GM18508 (cell line): ENCODE measurements around the gene MACROD2.
A peak's percentile ranks its signal among the peaks of the same experiment; 100 is the strongest.
"Not testable (repeated sequence)": the region's sequence is repeated elsewhere in the genome, so short reads cannot be mapped to it uniquely, and the experiment has no call there.

Experiments
- ATAC-seq: cut with Tn5 transposase; IDR thresholded peaks from one replicate; pipeline ENCODE4 v1.9.1; 2021; ENCODE audit warnings: moderate number of reproducible peaks; ENCODE audit not compliant: insufficient read depth, unreplicated experiment

The MACROD2 gene

DNA sequence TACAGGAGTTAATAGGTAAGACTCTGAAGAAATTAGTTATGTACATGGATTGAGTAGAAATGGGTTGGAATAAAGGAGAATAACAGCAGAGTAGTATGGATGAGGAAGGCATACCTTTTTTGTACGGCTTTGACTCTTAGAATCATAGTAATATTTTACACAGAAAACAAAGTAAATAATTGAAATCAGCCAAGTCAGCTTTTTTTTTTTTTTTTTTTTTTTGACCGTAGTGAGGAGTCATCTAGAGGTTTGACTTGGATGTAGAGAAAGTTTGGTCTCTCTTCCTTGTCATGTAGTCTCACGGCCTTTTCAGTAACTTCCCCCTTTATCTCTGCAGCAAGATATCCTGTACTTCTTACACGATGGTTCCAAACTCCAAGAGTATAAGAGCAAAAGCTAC, 183.2 kb downstream of the MACROD2 start:
- no peak for ATAC-seq

DNA sequence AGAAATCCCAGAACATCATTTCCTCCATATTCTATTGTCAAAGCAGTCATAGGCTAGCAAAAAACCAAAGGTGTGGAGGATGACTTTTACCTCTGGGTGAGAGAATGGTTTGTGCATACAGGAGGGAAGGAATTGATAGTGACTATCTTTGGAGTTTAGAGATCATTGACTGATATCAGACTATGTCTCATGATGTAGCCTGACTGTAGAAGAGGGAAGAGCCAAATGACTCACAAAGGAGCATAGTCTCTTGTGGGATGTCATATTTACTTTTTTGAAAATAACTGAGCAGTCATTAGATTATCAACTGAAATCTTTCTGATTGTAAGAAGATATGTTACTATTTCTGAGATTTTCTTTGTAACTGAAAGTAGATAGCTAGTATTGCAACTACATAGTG, 183.6 kb downstream of the MACROD2 start:
- ATAC-seq, result no peak

DNA sequence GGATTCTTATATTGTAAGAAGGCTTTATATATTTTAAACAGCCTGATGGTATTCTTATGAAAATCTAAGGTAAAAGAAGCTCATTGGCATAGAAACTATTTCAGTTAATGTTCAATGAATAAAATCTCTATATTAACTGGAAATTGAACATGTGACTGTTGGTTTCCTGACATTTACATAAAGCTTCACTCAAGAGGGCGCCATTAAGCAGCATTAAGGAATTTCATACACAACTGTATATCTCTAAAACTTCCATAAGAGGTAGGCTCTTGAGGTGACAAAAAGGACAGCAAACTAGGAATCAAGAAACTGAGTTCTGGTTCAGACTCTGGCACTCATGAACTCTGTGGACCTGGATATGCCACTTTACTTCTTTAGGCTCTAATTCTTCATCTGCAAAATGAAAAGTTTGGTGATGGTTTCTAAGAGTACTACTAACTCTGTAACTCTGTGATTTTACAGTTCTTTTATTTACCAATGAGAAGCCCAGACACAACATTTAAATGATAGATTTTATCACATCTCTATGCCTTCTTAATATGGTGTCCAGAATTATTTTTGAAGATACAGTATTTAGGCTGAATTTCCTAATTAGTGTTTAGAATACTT, 194.6 kb downstream of the MACROD2 start:
- no peak for ATAC-seq

DNA sequence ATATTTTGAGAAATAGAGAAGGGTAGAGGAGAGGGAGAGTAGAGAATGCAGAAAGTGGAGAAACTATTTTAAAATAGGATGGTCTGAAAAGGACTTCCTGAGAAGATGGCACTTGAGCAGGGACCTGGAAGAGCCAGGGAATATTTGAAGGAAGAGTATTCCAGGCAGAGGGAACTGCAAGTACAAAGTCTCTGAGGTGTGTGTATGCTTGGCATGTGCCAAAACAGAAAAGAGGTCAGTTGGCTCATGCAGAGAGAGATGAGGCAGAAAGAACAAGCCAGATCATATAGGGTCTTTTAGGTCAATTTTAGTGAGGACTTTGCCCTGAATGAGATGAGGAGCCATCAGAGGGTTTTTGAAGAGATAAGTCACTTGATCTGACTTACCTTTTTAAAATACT, 196.2 kb downstream of the MACROD2 start:
- ATAC-seq, result no peak

DNA sequence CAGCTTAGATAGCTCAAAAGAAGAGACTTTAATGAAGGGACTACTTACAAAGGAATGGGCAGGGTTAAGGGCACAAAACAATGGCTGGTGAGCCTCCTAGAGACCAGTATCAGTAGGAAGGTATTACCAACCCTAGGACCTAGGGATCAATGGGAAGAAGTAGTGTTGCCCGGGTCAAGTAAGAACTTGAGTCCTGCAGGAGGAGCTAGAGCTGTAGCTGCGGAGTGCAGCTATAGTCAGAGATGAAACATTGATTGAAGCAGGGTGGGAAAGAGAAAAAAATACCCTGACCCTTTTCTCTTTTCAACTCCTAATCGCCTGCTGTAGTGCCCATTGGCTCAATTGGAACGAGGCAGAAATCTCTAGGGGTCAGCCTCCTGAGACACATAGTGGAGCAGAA, 198.1 kb downstream of the MACROD2 start:
- no peak for ATAC-seq

DNA sequence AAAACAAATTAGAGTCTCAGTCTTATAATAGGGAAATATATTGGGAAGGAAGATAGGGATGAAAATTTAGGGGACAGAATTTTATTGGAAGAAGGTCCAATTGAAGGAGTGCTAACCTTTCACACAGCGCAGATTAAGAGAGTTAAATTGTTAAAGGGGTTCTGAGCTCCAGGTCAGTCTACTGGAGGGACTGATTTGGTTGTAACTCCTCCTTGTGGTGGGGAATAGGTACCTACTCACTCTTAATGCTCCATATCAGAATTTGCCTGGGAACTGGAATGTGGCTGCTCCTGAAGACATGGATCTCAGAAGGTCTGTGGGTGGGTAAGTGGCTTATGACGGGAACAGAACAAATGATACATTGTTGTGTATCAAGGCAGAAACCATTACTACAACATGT, 198.6 kb downstream of the MACROD2 start:
- ATAC-seq, result no peak

DNA sequence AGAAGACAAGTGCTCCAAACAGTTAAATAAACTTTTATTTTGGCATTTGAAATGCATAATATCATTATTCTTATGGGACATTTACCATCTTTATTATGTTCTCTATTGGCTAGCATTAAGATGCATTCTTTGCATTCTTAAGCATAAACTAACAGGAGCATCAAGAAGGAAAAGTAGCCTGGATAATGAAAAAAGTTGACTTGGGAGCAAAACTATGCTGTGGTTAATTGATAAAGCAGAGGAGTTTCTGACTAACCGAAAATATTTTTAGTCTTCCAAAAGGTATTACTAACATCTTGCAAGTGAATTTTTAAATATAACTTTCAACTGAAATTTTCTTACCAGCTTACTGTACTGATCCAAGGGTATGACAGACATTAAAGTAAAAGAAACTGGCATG, 201.8 kb downstream of the MACROD2 start:
- no peak for ATAC-seq

DNA sequence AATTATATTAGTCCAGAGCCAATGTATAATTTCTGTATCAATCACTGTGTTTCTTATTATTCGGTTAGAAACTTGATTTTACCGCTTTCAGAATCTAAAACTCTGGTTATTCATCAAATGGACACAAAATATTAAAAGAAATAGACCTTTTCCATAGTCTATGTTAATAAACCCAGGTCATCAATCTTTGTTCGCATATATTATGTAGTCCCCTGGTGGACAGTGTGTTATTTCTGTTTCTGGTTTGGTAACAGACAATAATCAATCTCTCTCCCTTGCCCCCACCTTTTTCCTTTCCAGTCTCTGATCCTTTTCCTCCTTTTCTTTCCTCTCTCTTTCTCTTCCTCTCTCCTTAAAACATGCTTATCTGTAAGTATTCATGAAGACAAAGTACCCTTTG, 203.1 kb downstream of the MACROD2 start:
- no peak for ATAC-seq

DNA sequence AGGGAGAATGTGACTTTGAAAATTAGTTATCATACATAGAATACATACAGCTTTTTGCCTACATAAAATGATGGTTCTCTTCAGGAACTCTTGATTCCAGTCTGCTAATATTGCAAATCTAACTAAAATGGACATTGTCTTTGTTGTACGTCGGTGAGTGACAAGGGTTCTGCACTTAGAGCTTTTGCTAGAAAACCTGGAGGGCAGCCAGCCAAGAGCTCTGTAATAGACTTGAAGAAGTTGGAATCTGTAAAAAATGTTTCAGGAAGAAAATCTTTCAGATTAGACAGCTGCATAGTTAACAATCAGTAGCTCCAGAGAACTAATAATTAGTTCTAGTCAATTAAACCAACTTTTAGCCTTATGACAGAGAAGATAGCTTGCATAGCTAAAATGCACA, 203.8 kb downstream of the MACROD2 start:
- no peak for ATAC-seq

DNA sequence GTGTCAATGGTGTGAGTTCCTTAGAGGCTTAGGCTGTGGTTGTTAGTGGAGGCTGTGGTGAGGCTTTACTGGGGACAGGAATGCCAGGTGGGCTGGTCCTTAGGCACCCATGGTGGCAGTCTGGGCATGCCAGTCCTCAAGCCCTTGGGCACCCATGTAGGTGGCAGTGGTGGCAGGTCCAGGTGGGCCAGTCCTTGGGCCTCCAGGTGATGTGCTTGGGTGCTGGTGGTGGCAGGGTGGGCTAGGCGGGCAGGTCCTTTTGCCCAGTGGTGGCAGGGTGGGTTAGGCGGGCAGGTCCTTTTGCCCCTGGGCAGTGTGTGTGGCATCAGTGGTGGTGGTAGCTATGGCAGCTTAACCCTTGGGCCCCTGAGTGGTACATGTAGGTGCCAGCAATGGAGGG, 208.3 kb downstream of the MACROD2 start:
- ATAC-seq, result no peak

DNA sequence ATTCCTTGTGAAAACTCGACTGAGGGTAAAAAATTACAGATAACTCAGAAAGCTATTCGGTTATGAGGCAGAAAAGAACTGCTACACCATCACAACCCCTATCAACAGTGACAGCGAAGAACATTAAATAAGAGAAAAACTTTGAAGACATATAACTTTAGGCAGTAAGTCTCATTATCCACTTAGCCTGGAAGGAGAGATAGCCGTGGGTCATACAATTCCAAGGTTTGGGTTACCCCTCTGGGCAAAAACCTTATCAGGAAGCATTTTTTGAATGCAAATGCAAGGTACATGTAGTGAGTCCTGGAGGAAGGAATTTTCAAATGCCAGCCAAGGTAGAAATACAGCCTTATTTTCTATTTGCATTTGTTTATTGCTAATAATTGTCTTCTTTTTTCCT, 212.3 kb downstream of the MACROD2 start:
- ATAC-seq, result no peak

DNA sequence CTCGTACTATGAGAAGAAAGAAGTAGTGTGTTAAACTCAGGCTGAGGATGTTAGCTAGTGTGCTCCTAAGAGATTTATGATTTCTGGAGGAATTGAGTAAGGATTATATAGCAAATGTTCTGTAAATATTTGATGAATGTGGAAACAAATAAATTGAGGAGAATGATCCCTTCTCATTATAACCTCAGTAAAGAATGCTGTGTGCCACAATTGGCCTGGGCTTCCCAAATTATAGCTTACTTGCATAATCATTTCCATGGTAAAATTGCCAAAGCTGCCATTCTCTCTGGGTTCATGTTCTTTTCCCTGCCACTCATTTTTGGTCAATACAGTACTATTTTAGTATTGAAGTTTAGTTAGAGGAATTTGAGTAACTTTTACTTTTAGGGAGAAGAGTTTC, 213.6 kb downstream of the MACROD2 start:
- no peak for ATAC-seq

DNA sequence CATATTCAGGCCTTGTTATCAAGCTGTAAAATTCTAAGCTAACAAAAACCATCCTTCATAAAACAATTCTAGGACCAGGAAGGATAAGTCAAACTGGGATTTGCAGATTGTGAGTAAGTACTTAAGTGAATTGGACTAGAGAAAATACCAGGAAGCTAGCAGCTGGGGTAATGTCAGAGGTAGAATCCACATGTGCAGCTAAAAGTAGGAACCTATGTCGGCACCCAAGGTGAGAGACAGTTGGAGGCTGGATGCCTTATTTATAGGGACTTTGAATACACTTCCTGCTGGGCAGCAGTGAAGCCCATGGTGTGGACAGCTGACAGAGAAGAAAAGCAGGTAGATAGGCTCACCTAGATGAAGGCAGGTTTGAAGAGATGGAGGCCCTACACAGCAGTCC, 214.8 kb downstream of the MACROD2 start:
- ATAC-seq, result no peak

DNA sequence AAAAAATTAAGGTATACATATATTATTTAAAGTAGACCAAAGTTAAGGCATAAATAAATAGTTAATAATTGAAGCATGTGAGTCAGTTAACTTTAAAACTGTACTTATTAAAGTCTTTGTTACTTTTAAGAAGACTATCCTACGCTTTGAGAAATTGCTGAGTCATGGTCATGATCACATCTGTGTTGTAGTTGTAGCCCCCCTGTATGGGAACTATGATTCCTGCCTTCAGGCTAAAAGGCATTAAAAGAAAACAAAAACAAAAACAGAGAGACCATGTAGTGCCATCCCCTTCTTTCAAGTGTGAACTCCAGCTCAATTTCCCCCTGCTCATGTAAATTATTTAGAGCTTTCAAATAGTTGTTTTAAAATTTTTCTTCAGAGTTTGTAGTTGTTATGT, 218.7 kb downstream of the MACROD2 start:
- ATAC-seq, result no peak

DNA sequence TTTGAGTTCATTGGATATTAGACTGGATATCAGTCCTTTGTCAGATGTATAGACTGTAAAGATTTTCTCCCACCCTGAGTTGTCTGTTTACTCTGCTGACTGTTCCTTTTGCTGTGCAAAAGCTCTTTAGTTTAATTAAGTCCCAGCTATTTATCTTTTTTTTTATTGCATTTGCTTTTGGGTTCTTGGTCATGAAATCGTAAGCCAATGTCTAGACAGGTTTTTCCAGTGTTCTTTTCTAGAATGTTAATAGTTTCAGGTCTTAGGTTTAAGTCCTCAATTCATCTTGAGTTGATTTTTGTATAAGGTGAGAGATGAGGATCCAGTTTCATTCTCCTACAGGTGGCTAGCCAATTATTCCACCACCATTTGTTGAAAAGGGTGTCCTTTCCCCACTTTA, 220.6 kb downstream of the MACROD2 start:
- not testable (repeated sequence) for ATAC-seq

DNA sequence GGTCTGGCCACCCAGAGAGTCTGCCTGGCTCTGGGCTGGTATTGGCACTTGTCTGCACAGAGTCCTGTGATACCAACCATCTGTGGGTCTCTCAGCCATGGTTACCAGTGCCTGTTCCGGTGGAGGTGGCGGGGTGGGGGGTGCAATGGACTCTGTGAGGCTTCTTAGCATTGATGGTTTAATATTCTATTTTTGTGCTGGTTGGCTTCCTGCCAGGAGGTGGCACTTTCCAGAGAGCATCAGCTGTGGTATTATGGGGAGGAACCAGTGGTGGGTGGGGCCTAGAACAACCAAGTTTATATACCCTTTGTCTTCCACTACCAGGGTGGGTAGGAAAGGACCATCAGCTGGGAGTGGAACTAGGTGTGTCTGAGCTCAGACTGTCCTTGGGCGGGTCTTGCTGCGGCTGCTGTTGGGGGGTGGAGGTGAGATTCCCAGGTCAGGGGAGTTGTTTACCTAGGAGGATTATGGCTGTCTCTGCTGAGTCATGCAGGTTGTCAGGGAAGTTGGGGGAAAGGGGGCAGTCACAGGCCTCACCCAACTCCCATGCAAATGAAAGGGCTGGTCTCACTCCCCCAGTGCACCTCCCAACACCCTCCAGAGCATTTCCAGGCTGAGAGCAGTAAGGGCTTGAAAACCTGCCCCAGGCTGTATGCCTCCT, 224.6 kb downstream of the MACROD2 start:
- ATAC-seq, result no peak

DNA sequence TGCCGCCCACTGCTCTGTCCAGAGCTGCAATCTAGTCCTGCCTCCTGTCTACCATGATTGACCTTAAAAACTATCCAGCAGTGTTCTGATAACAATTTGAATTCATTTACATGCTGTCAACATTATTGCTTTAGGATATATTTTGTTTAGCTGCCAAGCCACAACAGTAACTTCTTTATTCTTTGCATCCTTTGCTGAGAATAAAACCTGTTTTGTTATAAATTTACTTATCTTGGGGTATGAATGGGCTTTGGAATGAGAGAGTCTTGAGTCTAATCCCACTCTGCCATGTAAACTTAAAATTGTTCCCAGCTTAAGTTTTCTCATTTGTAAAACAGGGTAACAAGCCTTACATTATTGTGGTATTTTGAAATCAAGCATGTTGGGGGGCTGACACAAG, 225.7 kb downstream of the MACROD2 start:
- no peak for ATAC-seq

DNA sequence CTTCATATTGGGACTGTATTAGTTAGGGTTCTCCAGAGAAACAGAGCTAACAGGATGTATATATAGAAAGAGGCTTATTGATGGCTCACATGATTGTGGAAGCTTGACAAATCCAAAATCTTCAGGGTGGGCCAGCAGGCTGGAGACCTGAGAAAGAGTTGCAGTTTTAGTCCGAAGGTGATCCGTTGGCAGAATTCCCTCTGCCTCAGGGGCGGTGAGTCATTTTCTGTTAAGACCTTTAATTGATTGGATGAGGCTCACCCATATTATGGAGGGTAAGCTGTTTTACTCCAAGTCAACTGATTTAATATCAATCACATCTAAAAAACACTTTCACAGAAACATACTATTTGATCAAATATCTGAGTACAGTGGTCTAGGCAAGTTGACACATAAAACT, 228.5 kb downstream of the MACROD2 start:
- no peak for ATAC-seq

DNA sequence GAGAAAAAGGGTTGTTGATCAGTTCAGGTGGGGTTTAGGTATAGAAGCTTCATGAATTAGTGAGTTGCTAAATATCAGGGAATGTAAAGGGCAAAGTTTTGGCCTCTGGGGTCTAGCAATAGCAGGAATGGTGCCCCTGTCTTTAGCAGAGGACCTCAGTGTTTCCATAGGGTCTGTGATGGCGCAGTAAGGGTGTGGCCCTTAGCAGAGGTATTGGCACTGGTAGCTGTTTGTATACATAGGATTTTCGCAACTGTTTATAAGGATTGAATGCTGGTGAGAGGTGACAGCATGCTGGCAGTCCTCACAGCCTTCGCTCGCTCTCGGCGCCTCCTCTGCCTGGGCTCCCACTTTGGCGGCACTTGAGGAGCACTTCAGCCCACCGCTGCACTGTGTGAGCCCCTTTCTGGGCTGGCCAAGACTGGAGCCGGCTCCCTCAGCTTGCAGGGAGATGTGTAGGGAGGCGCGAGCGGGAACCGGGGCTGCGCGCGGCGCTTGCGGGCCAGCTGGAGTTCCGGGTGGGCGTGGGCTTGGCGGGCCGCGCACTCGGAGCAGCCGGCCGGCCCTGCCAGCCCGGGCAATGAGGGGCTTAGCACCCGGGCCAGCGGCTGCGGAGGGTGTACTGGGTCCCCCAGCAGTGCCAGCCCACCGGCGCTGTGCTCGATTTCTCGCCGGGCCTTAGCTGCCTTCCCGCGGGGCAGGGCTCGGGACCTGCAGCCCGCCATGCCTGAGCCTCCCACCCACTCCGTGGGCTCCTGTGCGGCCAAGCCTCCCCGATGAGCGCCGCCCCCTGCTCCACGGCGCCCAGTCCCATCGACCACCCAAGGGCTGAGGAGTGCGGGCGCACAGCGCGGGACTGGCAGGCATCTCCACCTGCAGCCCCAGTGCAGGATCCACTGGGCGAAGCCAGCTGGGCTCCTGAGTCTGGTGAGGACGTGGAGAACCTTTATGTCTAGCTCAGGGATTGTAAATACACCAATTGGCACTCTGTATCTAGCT, 231.0 kb downstream of the MACROD2 start:
- not testable (repeated sequence) for ATAC-seq

DNA sequence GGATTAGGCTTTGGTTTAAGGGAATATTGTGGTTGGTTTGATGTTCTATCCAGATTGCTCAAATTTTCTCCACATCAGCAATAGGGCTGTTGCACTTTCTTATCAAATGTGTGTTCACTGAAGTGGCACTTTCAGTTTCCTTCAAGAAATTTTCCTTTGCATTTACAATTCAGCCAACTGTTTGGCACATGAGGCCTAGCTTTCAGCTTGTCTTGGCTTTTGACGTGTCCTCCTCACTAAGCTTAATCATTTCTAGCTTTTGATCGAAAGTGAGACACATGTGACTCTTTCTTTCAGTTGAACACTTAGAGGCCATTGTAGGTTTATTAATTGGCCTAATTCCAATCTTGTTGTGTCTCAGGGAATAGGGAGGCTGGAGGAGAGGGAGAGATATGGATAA, 237.3 kb downstream of the MACROD2 start:
- ATAC-seq, result peak; percentile 94

DNA sequence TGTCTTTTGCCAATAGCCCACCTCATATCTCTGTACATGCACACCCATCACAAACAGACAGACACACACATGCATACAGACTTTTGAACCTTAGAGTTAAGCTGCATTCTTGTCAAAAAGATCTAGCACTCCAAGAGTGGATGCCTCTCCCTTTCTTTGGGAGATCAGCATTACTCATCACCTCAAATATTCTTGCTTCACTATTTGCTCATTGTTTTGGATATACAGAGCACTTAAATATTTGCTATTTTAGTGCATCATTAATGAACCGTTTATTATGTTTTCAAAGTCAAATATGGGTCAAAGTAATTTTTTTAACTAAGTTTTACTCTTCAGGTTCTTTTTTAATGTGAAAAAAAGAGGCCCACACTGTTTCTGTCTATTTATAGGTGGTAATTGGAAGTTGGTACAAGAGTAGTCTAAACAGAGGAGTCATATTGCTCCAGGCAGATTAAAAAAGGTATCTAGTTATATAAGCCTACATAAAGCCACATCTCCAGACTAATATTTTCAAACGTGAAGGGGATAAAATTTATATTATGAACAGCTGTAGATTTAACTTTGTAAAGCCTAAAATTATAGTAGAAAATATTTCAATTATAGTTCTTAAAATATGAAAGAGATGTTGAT, 239.5 kb downstream of the MACROD2 start:
- ATAC-seq, result no peak
